Stimulated activated CD4-positive, alpha-beta T cell treated with anti-CD3 and anti-CD28 coated beads, Interleukin-4, amount 100 ng/mL, for 48 hours (primary cell): Measurements from ENCODE around the gene MIS12.

ENCODE experiments used
- DNase-seq, 2 donors: peaks; one replicate each; pipeline ENCODE4 v3.0.0-alpha.2; 2020; ENCODE audit warnings: low read depth in 2 of 2

Gene MIS12

DNA sequence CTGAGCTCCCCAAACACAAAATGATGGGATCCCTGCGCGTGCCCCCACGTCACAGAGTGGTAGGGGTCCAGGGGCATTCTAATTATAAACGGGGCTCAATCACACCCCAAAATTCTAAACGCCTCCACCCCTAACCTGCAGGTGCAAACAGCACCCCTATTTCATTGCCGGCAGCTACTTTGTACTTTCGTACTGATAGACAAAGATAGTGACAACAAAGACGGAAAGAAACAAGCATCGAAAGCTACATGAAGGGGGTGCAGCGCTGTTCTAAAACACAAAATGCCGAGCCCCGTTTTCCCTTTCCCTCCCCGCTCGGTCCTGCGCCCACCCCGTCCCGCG, 13.9 kb downstream of the MIS12 start:
- DNase-seq = no peak

DNA sequence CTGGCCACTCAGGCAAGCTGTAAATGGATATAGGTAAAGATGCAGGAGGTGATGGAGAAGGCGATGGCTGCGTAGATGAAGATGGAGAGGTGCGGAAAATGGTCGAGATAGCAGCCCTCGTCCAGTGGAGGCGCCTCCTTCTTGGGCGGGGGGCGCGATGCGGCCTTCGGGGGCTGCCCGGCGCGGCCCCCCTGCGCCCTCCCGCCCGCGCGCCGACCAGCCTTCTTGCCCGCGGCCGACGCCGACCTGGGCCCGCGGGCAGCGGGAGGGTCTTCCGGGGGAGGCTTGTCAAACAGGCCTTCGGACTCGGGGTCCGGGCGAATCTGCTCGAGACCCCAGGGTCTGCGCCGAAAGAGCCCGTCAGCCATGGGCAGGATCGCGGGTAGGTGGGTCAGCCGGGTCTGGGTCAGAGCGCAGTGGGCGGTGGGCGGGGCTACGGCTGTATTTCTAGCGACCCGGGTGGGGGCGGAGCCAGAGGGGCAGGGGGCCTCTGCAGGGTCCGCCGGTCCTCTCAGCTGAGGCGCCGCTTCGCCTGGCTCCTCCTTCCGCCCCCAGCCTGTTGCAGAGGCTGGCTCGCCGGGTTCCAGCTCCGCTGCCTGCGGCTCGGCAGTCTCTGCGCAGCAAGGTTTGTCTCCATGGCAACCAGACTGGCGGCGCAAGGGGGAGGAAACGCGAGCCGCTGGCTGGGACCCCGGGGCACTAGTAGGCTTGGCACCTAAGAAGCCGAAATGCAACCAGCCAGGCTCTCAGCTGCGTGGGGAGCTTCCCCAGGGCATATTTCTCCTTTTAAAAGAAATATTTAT, 14.4 kb downstream of the MIS12 start:
- peak; percentile 59 to 60 for DNase-seq

DNA sequence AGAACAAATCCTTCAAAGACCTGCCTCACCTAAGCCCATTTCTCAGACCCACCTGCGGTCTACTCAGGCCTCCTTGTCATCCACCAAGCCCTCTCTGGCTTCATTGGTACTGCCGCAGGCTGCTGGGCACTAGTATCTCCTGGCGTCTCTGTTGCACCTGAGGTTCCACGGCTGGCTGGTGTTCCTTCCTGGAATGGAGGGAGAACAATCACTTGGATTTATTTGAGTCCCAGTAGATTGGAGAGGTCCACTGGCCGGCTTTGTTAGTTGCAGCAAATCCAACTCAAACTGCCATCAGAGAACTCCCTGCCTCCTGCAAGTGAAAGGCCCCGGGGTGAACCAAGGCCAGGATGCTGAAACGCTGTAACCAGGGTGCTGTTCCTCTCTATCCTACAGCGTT, 15.3 kb downstream of the MIS12 start:
- DNase-seq = no peak

DNA sequence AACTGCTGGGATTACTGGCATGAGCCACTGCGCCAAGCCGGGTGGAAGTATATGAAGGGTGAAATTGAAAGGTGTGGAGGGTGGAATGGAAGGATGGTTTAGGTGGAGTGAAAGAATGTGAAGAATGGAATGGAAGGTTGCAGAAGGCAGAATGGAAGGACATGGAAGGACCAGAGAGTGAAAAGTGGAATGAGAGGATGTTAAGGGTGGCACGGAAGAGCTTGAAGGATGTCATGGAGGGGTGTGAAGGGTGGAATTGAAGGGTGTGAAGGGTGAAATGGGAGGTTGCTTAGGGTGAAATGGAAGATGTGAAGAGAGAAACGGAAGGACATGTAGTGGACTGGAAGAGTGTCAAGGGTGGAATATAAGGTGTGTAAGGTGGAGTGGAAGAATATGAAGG, 16.2 kb downstream of the MIS12 start:
- no peak for DNase-seq

DNA sequence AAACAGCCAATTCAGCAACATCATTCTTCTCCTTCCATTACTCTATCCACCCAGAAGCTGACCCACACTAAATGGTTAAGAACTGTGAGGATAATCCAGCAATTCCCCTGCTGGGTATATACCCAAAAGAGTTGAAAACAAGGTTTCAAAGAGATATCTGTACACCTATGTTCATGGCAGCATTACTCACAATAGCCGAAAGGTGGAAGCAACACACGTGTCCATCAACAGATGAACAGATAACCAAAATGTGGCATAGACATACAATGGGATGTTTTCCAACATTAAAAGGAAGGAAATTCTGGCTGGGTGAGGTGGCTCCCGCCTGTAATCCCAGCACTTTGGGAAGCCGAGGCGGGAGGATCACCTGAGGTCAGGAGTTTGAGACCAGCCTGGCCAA, 19.9 kb downstream of the MIS12 start:
- no peak for DNase-seq

DNA sequence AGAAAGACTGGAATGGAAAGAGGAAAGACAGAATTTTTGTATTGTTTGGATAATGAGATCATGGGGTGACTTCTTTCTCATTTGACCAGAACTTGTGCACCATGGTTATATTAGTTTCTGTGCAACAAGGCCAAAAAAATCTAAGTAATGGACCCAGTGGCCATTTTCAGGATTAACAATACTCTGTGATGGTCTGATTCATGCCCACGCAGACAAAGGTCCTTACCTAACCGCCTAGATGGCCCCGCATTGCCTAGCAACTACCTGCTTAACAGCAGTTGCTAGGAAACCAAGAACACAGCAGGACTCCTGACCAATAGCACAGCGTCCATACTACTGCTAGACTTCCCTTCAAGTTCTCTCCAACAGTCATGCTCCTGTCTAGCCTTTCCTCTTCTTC, 22.4 kb downstream of the MIS12 start:
- no peak for DNase-seq

DNA sequence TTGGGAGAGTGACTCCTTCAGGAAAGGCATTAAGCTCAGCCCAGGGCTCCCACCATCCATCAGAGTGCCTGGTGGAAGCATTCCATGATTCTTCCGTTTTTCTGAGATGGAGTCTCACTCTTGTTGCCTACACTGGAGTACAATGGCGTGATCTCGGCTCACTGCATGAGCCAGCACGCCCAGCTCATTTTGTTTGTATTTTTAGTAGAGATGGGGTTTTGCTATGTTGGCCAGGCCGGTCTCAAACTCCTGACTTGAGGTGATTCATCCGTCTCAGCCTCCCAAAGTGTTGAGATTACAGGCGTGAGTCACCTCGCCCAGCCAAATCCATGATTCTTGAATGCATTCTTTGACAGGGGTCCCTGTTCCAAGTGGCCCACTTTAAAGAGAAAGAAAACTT, 23.1 kb downstream of the MIS12 start:
- DNase-seq = no peak

DNA sequence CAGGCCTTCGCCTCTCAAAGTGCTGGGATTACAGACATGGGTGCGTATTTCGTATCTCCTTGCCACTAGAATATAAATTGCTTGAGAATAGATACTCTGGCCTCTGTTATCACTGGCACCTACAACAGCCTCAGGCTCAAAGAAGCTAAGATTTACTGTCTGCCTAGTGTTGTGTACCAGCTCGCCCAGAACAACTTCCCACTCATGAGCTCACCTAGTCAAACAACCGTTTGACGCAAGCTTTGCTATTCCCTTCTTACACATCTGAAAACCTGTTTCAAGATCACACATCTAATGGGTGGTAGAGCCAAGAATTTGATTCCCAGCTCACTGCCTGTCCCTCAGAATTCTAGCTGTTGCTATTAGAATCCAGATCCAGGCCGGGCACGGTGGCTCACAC, 24.4 kb downstream of the MIS12 start:
- DNase-seq = no peak

DNA sequence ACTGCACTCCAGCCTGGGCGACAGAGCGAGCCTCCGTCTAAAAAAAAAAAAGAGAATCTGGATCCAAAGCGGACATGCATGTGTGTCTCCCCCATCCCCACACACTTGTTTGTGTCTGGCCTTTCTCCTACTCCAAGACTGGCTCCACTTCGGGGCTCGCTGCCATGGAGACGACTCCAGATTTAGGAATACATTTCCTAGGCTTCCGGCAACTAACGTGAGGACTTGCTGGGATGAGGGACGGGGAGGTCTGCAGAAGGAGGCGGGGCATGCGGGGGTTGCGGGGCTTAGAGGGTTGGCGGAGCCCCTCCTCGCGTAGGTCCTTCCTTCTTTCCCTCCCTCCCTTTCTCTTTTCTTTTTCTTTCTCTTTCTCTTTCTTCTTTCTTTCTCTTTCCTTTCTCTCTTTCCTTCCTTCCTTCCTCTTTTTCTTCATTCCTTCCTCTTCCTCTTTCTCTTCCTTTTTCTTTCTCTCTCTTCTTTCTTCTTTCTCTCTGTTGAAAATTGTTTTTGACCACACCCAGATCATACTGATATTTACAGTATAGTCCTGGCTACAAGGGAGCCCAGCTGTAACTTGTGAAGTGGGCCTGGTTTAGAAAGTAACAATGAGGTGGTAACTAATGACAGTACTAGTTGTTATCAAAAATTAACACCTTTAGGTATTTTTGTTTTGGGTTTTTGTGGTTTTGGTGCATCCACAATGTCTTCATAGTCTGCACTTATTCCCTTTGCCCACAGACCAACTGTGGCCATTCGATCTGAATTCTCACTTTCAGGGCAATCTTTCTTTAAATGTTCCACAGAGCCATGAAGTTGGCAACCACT, 25.2 kb downstream of the MIS12 start:
- DNase-seq = no peak

DNA sequence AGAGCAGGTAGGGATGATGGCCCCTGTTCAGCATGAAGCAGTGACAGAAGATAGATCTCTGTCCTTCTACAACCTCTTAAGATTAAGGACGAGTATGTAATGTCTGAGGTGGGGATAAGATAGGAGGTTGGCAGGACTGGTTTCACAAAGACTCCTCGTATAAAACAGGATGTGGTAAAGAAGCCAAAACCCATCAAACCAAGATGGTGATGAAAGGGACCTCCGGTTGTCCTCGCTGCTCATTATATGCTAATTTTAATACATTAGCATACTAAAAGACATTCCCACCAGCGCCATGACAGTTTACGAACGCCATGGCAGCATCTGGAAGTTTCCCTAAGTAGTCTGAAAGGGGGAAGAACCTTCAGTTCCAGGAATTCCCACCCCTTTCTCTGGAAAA, 27.3 kb downstream of the MIS12 start:
- DNase-seq = no peak

DNA sequence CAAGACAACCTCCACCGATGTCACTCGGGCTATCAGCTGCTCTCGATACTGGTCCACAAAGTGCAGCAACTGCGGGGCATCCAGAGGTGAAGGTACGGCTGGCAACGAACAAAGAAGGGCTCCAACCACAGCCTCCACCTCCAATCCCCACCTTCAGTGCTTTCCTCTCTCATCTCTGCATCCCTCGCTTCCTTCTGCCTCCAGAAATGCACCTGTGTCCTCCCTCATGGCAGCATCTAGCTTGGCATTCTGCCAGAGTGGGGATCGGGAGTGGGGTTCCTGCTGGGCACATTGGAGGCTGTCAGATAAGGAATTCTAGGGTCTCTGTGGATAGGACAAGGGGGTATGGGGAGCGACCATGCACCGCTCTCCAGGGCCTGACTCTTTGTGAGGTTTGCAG, 28.6 kb downstream of the MIS12 start:
- DNase-seq = no peak

DNA sequence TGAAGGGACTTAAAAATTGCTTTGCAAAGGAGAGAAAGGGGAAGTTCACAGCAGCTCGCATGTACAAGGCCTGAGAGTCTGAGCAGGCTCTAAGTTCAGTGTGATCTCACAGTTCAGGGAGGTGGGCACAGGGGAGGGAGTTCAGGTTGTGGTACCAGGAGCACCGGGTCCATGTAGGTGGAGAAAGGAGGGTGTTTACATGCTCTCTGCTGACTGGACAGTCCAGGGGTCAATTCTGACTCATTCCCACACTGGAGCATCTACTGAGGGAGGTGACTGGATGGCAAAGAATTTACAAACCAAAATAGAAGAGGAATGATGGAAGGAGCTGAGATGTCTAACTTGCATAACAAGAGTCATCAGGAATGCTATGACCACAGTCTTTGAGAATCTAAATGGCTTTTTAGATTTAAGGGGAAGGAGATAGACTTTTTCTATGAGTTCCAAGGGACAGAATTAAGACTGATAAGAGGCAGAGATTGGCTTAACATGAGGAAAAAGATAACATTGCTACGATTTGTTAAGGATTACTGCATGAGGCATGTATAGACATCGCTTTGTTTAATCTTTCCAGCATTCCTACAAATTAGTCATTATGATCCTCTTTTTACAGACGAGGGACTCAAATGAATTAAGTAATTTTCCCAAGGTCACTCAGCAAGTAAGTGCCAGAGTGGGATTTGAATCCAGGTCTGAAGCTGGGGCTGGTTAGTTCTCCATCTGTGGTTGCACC, 29.9 kb downstream of the MIS12 start:
- no peak for DNase-seq

DNA sequence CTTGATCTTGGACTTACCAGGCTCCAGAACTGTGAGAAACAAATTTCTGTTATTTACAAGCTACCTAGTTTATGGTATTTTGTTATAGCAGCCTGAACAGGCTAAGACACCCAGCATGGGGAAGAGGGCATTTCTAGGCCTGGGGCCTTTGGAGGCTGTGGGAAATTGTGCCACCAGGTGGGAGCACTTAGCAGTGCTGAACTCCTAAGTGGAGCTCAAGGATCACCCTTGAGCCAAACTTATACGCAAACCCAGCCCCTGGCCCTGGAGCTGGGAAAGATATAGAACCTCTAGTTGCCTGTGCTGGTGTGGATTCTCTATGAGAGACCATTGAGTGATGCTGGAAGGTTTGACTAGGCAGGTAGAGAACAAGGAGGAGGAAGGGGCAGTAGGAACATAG, 36.1 kb downstream of the MIS12 start:
- DNase-seq = no peak

DNA sequence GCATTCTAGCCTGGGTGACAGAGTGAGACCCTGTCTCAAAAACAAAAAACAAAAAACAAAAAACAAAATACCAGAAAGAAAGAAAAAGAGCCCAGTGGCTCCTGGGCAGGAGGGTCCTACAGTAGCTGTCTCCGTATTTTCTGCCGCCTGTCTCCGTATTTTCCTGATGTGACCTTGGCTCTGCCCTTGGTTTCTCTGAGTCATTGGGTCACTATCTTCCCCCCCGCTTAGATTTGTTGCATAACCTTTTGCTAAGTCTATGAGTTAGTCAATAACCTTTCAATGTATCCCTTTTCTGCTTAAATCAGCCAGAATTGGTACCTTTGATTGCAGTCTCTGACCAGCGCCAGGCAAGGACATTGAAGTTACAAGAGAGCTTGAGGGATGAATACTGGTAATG, 36.9 kb downstream of the MIS12 start:
- no peak for DNase-seq

DNA sequence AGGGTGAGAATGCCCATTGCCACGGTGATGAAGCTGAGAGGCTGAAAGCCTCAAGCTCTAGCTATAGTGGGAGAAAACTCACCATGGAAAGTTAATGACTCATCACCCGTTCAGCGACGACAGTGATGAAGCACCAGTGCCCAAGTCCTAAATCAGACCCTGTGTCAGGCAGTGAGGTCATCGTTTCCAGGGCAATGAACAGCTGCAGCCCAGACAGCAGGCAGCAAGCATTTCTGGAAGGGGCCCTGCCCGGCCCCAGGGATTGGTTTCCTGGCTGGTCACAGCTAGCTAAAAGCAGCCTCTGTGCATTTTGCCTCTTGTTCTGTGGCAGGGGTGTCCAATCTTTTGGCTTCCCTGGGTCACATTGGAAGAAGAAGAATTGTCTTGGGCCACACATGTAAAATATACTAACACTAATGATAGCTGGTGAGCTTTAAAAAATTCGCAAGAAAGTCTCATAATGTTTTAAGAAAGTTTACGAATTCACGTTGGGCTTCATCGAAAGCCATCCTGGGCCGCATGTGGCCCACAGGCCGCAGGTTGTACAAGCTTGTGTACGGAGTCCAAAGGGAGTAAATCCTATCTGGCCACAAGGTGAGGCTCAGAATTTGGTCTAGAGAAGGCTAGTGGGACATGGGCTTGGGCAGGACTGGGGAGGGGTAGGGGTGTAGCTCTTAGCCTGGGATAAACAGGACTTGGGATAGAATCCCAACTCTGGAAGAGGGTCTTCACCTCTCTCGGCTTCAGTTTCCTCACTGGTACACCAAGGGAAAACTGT, 40.6 kb downstream of the MIS12 start:
- peak; percentile 54 to 64 for DNase-seq

DNA sequence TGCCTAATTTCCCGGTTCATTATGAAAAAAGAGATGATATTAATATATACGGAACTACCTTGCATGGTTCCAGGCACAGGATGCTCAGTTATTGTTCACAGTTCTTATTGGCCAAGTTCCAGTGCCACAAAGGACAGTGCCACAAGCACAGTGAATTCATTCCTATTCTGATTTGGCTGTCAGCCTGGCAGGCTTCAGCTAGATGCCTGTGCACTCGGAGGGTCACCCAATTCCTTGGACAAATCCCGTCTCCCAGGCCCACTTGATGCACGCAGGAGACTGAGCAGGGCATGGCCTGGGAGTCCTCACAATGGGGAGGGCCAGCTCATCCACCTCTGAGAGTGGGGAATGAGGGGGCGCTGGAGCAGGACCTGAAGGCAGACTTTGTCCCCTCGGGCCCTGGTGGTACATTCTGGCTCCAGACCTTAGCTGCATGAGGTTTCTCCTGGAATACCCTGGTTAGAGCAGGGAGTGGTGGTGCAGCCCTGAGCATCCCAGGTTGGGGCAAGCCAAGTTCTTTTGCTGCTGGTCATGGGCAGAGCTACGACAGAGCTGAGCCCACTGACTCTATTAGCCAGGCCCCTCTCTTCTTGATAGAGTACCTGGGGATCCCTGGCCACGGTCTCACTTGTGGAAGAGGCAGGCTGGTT, 41.4 kb downstream of the MIS12 start:
- DNase-seq = no peak

DNA sequence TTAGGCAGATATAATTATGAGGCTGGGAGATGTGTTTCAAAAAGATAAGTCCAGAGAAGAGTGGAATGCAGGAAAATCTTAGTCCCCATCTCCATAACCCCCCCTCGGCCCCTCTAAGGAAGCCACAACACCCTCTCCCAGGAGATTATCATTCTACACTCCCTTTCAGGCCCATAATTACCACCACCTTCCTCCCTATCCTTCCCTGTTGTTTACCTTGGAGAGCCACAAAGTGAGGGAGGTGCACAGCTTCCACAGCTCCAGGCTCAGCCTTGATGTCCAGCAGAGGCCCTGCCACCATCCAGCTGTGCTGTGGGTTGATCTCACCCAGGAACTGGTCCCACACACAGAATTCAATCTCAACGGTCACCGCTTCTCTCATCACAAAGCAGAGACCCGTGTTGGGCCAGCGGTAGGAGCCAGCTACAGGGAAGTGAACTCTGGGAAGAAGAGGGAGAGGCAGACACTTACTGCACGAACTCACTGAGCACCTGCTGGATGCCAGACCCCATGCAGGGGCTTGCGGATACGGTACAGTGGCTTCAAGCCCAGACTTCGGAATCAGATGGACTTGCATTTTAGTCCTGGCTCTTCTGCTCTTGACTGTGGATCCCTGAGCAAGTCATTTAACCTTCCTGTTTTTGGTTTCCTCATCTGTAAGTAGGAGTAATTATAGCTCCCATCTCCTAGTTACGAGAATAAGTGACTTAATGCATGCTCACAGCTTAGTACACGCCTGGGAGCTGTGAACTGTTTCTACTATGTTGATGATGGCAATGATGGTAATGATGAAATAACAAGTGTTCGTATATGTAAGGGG, 44.1 kb downstream of the MIS12 start:
- no peak for DNase-seq

DNA sequence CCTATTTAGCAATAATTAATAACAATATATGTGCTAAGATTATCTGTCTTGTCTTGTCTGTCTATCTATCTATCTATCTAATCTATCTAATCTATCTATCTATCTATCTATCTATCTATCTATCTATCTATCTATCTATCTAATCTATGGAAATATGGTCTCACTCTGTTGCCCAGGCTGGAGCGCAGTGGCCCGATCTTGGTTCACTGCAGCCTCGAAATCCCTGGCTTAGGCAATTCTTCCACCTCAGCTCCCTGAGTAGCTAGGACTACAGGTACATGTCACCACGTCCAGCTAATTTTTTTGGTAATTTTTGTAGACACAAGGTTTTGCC, 44.7 kb downstream of the MIS12 start:
- DNase-seq = no peak

DNA sequence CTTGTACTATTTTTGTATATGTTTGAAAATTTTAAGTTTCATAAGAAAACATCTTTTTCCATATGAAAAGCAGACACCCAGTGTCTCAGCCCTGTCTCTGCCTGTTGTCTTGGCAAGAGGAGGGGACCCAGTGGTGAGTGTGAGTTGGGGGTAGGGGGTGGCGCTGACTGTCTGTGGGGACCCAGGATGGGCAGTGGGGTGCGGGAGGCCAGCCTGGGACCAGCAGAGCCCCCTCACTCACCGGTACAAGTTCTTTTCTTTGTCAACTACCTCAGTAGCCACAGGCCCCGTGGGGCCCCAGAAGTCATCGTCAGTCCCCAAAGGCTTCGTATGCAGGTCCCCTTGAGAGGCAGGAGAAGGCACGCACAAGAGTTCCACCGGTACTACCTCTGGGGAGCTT, 46.2 kb downstream of the MIS12 start:
- no peak for DNase-seq

DNA sequence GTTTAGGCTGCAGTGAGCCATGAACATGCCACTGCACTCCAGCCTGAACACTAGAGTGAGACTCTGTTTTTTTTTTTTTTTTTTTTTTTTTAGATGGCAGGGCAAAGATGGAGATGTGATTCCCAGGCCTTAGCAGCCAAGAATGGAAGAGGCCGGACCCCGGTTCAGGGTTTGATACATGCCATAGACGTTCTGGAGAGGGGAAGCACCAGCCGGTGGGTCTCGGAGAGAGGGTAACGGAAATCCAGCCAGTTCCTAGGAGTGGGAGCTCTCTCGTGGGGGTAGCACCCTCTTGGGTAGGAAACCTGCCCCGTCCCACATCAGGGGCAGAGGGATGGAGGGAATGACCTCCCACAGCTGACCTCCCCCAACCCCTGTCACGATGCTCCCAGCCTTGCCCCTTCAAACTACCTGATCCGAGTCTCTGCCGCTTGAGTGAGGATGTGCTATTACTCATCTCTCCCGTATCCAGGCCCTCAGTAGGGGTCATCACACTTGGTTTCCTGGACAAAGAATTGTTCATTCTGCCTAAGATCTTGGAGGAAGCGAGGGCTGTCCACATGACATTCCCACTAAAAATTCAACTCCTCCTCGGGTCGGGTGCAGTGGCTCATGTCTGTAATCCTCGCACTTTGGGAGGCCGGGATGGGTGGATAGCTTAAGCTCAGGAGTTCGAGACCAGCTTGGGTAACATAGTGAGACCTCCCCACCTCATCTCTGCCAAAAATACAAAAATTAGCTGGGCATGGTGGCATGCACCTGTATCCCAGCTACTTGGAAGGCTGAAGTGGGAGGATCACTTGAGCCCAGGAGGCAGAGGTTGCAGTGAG, 47.3 kb downstream of the MIS12 start:
- no peak for DNase-seq
